GM06990 (cell line): ENCODE measurements around the gene SMIM5.

Source experiments
- DNase-seq: peaks from one replicate; pipeline ENCODE4 v3.0.0-alpha.2; 2011; ENCODE audit not compliant: insufficient read length; ENCODE audit errors: extremely low read depth
- H3K27me3 ChIP-seq: replicated peaks from 2 replicates; pipeline ENCODE4 v1.6.0; 2011; ENCODE audit warnings: low read length; ENCODE audit not compliant: control insufficient read depth, insufficient read depth
- H3K36me3 ChIP-seq: 2 replicates; pipeline ENCODE4 v1.5.1; 2011; ENCODE audit warnings: low read length; ENCODE audit not compliant: control insufficient read depth, insufficient read depth
- H3K4me3 ChIP-seq: replicated peaks from 2 replicates; pipeline ENCODE4 v1.5.1; 2011; ENCODE audit warnings: low read depth, mild to moderate bottlenecking, control low read depth, low read length
- CTCF ChIP-seq: IDR thresholded peaks from 2 replicates; pipeline ENCODE4 v1.5.1; 2011; ENCODE audit warnings: low read length, control low read depth, mild to moderate bottlenecking, inconsistent platforms; ENCODE audit not compliant: insufficient read depth, poor library complexity, severe bottlenecking

SMIM5 gene

GRCh38 chr17:75652934-75653549, 19.8 kb downstream of the SMIM5 start:
- DNase-seq, result no peak
- H3K27me3 ChIP-seq, result no peaks in the 10 kb centered on the region
- peak; percentile 75 for TF ChIP-seq CTCF
- H3K4me3 ChIP-seq, result no peak overlapping the region
- H3K36me3 ChIP-seq, result peaks cover 16% of the 10 kb centered on the region

GRCh38 chr17:75654176-75654575, 20.9 kb downstream of the SMIM5 start:
- peaks cover 19% of the 10 kb centered on the region for H3K36me3 ChIP-seq
- no peak for DNase-seq
- H3K4me3 ChIP-seq, result no peak overlapping the region
- H3K27me3 ChIP-seq, result no peaks in the 10 kb centered on the region
- TF ChIP-seq CTCF, result no peak

GRCh38 chr17:75658237-75658636, 25.0 kb downstream of the SMIM5 start:
- Histone ChIP-seq H3K4me3 (no peak overlapping the region), H3K36me3 (peaks cover 27% of the 10 kb centered on the region), H3K27me3 (no peaks in the 10 kb centered on the region)
- DNase-seq, result no peak
- no peak for TF ChIP-seq CTCF

- no peak for TF ChIP-seq CTCF
- H3K4me3 ChIP-seq, result no peak overlapping the region
- no peaks in the 10 kb centered on the region for H3K27me3 ChIP-seq
- H3K36me3 ChIP-seq, result peaks cover 26% of the 10 kb centered on the region
- DNase-seq, result no peak
These were observed 28.3 kb downstream of the SMIM5 start for GRCh38 chr17:75661531-75661930.

GRCh38 chr17:75662511-75662910, 29.3 kb downstream of the SMIM5 start:
- Histone ChIP-seq H3K4me3 (no peak overlapping the region), H3K36me3 (peaks cover 26% of the 10 kb centered on the region), H3K27me3 (no peaks in the 10 kb centered on the region)
- TF ChIP-seq CTCF, result no peak
- no peak for DNase-seq

DNA sequence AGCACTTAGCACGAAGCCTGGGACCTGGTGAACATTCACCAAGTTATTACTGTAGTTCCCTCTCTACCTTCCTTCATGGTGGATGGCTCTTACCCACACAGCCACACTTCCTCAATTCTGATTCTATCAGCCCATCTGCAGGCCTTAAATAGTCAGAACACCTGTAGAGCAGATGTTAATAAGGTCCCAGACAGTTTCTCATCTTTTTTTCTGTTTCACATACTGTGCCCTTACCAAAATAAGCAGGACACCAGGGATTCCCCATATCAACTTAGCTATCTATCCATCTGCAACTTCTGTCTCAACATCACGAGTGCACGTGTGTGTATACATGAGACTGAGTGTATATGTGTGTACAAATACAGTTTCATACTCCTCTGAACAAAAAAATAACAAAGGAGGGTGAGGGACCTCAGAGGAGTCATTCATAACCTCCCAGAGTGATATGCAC, 30.9 kb downstream of the SMIM5 start:
- peak overlapping the region; percentile 2; the same call in 1 of the 2 replicates for H3K4me3 ChIP-seq
- TF ChIP-seq CTCF, result no peak
- no peaks in the 10 kb centered on the region for H3K27me3 ChIP-seq
- H3K36me3 ChIP-seq, result peaks cover 21% of the 10 kb centered on the region
- peak; percentile 81 for DNase-seq
